ENCODE measurements around the gene KRT35. TPM values are rescaled to one million over a fixed set of nuclear protein-coding genes. Genes with fewer than 3 reads are reported as not detected.

Gene KRT35
- total RNA-seq, 1 experiment from 2014 or later = not detected

- Histone ChIP-seq H3K36me3 (ENCODE audit: control insufficient read depth in 1 of 2, insufficient read depth in 2 of 2, low read length in 2 of 2) (peaks cover 1 to 16% of the 10 kb centered on the region in 2 experiments; a peak in 3 of 4 replicates), H3K27me3 (ENCODE audit: insufficient read depth, low read length) (no peaks in the 10 kb centered on the region), H3K4me3 (replicated peaks in 1 of 2; ENCODE audit: low read depth in 1 of 2, low read length in 2 of 2) (peak overlapping the region in 1 of 2 experiments; percentile 95; a peak in 3 of 4 replicates), H3K9me3 (ENCODE audit: control insufficient read depth in 1 of 2, insufficient read depth in 1 of 2, low read depth in 1 of 2, low read length in 2 of 2) (no peaks in the 10 kb centered on the region), H4K20me1 (ENCODE audit: insufficient read depth) (no peaks in the 10 kb centered on the region; the same call in 1 of the 2 replicates), H3K9ac (ENCODE audit: low read length) (peak overlapping the region; percentile 99), H2AFZ (ENCODE audit: low read depth, low read length, poor library complexity, severe bottlenecking) (no peak overlapping the region), H3K27ac (ENCODE audit: low read depth, low read length) (peak overlapping the region; percentile 99), H3K9me2 (ENCODE audit: insufficient read depth) (no peaks in the 10 kb centered on the region), H3K4me2 (ENCODE audit: low read length) (peak overlapping the region; percentile 95), H3K79me2 (ENCODE audit: insufficient read depth, low read length) (peaks cover 43% of the 10 kb centered on the region), H3K4me1 (ENCODE audit: control insufficient read depth in 1 of 2, insufficient read depth in 2 of 2, low read length in 2 of 2) (peaks cover 44 to 74% of the 10 kb centered on the region in 2 experiments)
- RAD21 ChIA-PET (ENCODE audit: low non-redundant PET in 1 of 2, low total read pairs in 2 of 2, uncharacterized antibody in 2 of 2, unreplicated experiment in 2 of 2) = interaction anchor here (0.5 to 2.0 kb wide), 5 partner anchors 18 to 317 kb away, joined by 3 to 8 read pairs (median 3); no protein-coding TSS in a partner anchor
- no peak for ATAC-seq
- intact Hi-C loops (cut with micrococcal nuclease) = loop anchor here (2.0 kb wide), 1 partner anchor 621 kb away; no protein-coding TSS in a partner anchor
- TF ChIP-seq SRF (IDR thresholded peaks at IDR 0.05; ENCODE audit: low read depth) = no peak
- TF ChIP-seq EGR1 (IDR thresholded peaks at IDR 0.05; ENCODE audit: low read depth) = no peak
- TF ChIP-seq JUND (IDR thresholded peaks at IDR 0.05) = no peak
- 0 out of 2 replicates have a peak, but pooled peaks have one; percentile 30 for TF ChIP-seq POLR2AphosphoS5 (IDR thresholded peaks at IDR 0.05; ENCODE audit: low read depth, low read length)
- TF ChIP-seq YY1 (IDR thresholded peaks at IDR 0.05; ENCODE audit: extremely low read depth, insufficient replicate concordance, low read depth, low read length) = no peak
- no peak for TF ChIP-seq EZH2 (IDR thresholded peaks at IDR 0.05)
- no peak for TF ChIP-seq REST (IDR thresholded peaks at IDR 0.05; ENCODE audit: low read depth)
- TF ChIP-seq ZBTB33 (IDR thresholded peaks at IDR 0.05; ENCODE audit: extremely low read depth, insufficient replicate concordance, low read length) = no peak
- CTCF ChIA-PET = interaction anchor here (0.7 to 4.2 kb wide), 7 partner anchors 8 to 137 kb away, joined by 3 to 45 read pairs (median 4); no protein-coding TSS in a partner anchor
- no peak for DNase-seq (ENCODE audit: low read depth, low spot score)
- POLR2A ChIA-PET = interaction anchor here (0.9 to 12.9 kb wide), 5 partner anchors 8 to 160 kb away, joined by 3 to 148 read pairs (median 14); partner anchors contain the start of genes EIF1 and KRT15
- no TSS peak for BruUV-seq (replicated peaks)
These were observed 48.6 kb upstream of the KRT35 start for GRCh38 chr17:41529491-41529915.

Data from HCT116 (cell line).